ENCODE data around the gene SLC25A28. TPM values are rescaled to one million over a fixed set of nuclear protein-coding genes. Genes with fewer than 3 reads are reported as not detected.

The SLC25A28 gene
- total RNA-seq: 23.2 and 28.6 TPM in 2 replicates

GRCh38 chr10:99619851-99620710 lies at the start of gene SLC25A28:
Gene SLC25A28 (minus strand): TSS chr10:99620439. CDS start chr10:99620335, 104 bp downstream.

DNA sequence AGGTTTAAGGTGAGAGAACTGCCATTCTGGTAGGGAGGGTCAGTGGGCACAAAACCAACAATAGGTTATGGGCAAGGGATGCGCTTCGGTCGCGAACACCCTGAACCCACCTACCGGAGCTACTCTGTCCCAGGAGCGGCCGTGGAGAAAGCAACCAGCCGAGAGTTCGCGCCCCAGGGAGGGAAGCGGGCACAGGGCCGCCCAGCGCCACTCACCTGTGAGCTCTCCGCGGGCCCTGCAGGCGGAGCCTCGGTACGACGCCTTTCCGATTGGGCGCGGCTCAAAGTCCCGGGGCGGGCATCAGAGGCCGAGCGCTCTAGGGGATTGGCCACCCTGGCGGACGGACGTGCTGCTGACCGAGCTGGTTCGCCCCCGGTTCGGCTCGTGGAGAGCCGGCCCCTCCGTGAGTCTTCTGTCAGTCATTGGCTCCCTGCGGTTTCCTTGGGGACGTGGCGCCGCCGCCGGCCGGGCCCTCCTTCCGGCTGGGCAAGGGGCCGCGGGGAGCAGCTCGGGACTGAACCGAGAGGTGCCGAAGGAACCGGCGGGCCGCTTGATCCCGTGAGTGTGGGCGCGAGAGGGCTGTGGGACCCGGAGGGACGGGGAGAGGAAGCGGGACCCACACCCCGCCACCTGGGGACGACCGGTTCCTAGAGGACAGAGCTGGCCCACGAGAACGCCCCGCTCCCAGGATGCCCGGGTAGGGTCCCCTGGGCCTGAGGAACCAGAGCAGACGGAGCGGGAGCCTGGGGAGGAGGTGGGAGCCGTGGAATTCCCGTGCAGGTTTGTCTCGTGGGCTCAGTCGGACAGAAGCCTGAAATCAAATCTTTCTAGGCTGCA lies 39.0 kb upstream of the SLC25A28 start, which contains the start of gene ENTPD7:
ENTPD7 (plus strand) TSS at position 479 of the 837 bp plus-strand sequence. CDS start 448 bp downstream, outside the sequence.

Other genes starting within 250 kb of the SLC25A28 start
- 18.3 and 23.3 TPM in 2 replicates for gene GOT1, start 189.8 kb downstream of the SLC25A28 start, total RNA-seq
- gene NKX2-3, start 87.5 kb downstream of the SLC25A28 start, total RNA-seq: not detected in 2 replicates
- gene ENTPD7, start 39.1 kb upstream of the SLC25A28 start, total RNA-seq: 30.4 and 44.7 TPM in 2 replicates
- gene COX15, start 111.7 kb upstream of the SLC25A28 start, total RNA-seq: 38.1 and 42.2 TPM in 2 replicates
- gene CUTC, start 111.8 kb upstream of the SLC25A28 start, total RNA-seq: 24.6 and 35.7 TPM in 2 replicates
- 1.6 and 2.4 TPM in 2 replicates for gene ABCC2, start 162.2 kb upstream of the SLC25A28 start, total RNA-seq

All from smooth muscle cell of bladder (primary cell).